Osteocyte (in vitro differentiated cells): ENCODE measurements around the gene ACTBL2. TPM values are rescaled to one million over a fixed set of nuclear protein-coding genes. Genes with fewer than 3 reads are reported as not detected.
A peak's percentile ranks its signal among the peaks of the same experiment; 100 is the strongest.

ENCODE experiments used
- DNase-seq: peaks from one replicate; pipeline ENCODE4 v3.0.0; 2021; ENCODE audit warnings: mixed read lengths; ENCODE audit not compliant: unreplicated experiment; ENCODE audit errors: extremely low spot score
- H3K27ac Mint-ChIP-seq: one replicate; pipeline ENCODE4 v1.8.0; 2021; ENCODE audit warnings: mild to moderate bottlenecking, mixed read lengths; ENCODE audit not compliant: unreplicated experiment
- H3K27me3 Mint-ChIP-seq: one replicate; pipeline ENCODE4 v1.8.0; 2021; ENCODE audit warnings: mixed read lengths; ENCODE audit not compliant: unreplicated experiment
- H3K36me3 Mint-ChIP-seq: one replicate; pipeline ENCODE4 v1.8.0; 2021; ENCODE audit warnings: mixed read lengths; ENCODE audit not compliant: unreplicated experiment
- H3K4me1 Mint-ChIP-seq: one replicate; pipeline ENCODE4 v1.8.0; 2021; ENCODE audit warnings: mixed read lengths; ENCODE audit not compliant: unreplicated experiment
- H3K4me3 Mint-ChIP-seq: one replicate; pipeline ENCODE4 v1.8.0; 2021; ENCODE audit warnings: mild to moderate bottlenecking, moderate library complexity, mixed read lengths; ENCODE audit not compliant: unreplicated experiment
- H3K9me3 Mint-ChIP-seq: one replicate; pipeline ENCODE4 v1.8.0; 2021; ENCODE audit warnings: mixed read lengths; ENCODE audit not compliant: unreplicated experiment
- total RNA-seq: library from RNA; stranded (reverse); gene quantifications from 2 replicates; pipeline ENCODE4 v1.2.1, GENCODE V29; 2021
- TF ChIP-seq, protein P1 (sequence below): fragments of 200-600 bp; sonication (generic); IDR thresholded peaks from 2 replicates; pipeline ENCODE4 v1.5.0; 2021; ENCODE audit warnings: antibody characterized with exemption, mild to moderate bottlenecking, moderate library complexity

Gene ACTBL2
- total RNA-seq, 1 donor from 2014 or later = not detected

DNA sequence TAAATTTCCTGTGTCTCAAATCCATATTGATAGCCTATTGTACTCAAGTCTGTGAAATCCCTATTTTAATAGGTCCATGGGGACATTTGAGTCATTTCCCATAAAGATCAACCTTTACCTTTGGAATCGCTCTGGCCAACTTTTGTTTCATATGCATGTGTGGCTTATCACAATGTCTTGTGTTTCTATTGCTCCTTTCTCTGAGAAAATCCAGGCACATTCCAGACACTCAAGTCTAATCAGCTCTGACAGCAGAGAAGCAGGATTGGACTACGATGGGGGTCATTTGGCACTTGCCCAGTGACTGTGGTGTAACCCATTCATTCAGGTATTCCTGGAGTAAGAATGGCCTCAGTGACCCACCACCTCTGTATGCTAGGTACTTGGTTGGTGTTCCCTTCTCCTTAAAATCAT, 48.4 kb downstream of the ACTBL2 start:
- Mint-ChIP-seq H3K36me3 (no peaks in the 10 kb centered on the region), H3K27ac (peak overlapping the region; percentile 13), H3K4me3 (no peak overlapping the region), H3K9me3 (no peaks in the 10 kb centered on the region), H3K27me3 (no peaks in the 10 kb centered on the region), H3K4me1 (peaks cover 54% of the 10 kb centered on the region)
- TF ChIP-seq, protein P1, sequence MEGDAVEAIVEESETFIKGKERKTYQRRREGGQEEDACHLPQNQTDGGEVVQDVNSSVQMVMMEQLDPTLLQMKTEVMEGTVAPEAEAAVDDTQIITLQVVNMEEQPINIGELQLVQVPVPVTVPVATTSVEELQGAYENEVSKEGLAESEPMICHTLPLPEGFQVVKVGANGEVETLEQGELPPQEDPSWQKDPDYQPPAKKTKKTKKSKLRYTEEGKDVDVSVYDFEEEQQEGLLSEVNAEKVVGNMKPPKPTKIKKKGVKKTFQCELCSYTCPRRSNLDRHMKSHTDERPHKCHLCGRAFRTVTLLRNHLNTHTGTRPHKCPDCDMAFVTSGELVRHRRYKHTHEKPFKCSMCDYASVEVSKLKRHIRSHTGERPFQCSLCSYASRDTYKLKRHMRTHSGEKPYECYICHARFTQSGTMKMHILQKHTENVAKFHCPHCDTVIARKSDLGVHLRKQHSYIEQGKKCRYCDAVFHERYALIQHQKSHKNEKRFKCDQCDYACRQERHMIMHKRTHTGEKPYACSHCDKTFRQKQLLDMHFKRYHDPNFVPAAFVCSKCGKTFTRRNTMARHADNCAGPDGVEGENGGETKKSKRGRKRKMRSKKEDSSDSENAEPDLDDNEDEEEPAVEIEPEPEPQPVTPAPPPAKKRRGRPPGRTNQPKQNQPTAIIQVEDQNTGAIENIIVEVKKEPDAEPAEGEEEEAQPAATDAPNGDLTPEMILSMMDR = no peak
- DNase-seq = no peak

DNA sequence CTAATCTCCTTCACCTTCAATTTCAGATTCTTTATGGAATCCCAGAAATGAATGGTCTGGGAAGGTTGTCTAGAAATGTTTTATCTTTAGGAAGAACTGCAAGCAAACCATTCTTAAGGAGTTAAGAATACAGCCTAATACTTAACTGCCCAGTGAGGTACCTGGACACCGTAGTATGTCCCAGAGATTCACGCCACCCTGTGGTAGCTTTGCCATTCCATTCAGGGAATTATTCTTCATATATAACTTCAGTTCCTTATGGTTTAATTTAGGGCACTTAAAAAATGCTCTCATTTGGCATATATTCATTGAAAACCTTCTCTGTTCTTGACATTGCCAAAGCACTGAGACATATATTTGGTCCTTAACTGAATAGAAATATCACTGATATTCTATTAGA, 49.7 kb downstream of the ACTBL2 start:
- DNase-seq = no peak
- TF ChIP-seq, protein P1 = no peak
- Mint-ChIP-seq H3K36me3 (no peaks in the 10 kb centered on the region), H3K27me3 (peaks cover 3% of the 10 kb centered on the region), H3K4me1 (peaks cover 43% of the 10 kb centered on the region), H3K27ac (no peak overlapping the region), H3K9me3 (no peaks in the 10 kb centered on the region), H3K4me3 (no peak overlapping the region)

DNA sequence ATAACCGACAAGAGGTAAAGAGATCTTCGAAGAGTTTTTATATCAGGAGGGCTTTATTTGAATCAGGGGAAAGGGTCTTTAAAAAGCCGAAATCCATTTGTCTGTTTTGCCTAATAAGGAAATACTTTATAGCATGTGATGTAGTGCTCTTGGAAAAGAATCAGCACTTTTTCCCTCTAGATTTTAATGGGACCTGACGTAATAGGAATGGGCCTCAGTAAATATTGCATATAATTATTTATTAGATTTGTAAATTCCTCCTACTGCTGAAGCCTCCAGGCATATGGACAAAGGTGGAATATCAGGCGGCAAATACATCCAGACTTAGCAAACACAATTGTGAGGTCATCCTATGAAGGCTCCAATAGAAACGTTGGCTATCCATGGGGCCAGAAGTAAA, 50.9 kb downstream of the ACTBL2 start:
- Mint-ChIP-seq H3K36me3 (no peaks in the 10 kb centered on the region), H3K27me3 (peaks cover 3% of the 10 kb centered on the region), H3K4me3 (no peak overlapping the region), H3K27ac (no peak overlapping the region), H3K4me1 (peaks cover 33% of the 10 kb centered on the region), H3K9me3 (no peaks in the 10 kb centered on the region)
- TF ChIP-seq, protein P1 = no peak
- DNase-seq = no peak
